Calu3 (cell line): ENCODE data around the gene PTPRA. TPM values are rescaled to one million over a fixed set of nuclear protein-coding genes. Genes with fewer than 3 reads are reported as not detected.

Experiments used
- BruUV-seq: library from RNA; stranded (reverse); fragments of 400-500 nt; replicated peaks from 2 replicates; lab custom pipeline; 2021; lab: Mats Ljungman, UMichigan
- CTCF ChIA-PET: fragments of 300-600 bp; sonication (Branson Sonifier 250); formaldehyde crosslinking; loops from one replicate; lab custom pipeline; 2022; ENCODE audit warnings: antibody characterized with exemption; lab: Charles Lee
- DNase-seq: peaks from one replicate; pipeline ENCODE4 v3.0.0; 2022
- H3K27ac Mint-ChIP-seq: one replicate; pipeline ENCODE4 v1.8.0; 2022; ENCODE audit warnings: mixed read lengths; ENCODE audit not compliant: unreplicated experiment
- H3K27me3 Mint-ChIP-seq: one replicate; pipeline ENCODE4 v1.8.0; 2022; ENCODE audit warnings: mixed read lengths; ENCODE audit not compliant: unreplicated experiment
- H3K36me3 Mint-ChIP-seq: one replicate; pipeline ENCODE4 v1.8.0; 2022; ENCODE audit warnings: mild to moderate bottlenecking, moderate library complexity, mixed read lengths; ENCODE audit not compliant: insufficient read depth, unreplicated experiment
- H3K4me1 Mint-ChIP-seq: one replicate; pipeline ENCODE4 v1.8.0; 2022; ENCODE audit warnings: mild to moderate bottlenecking, low read depth, mixed read lengths; ENCODE audit not compliant: unreplicated experiment
- H3K4me3 Mint-ChIP-seq: one replicate; pipeline ENCODE4 v1.8.0; 2022; ENCODE audit warnings: mild to moderate bottlenecking, low read depth, moderate library complexity, mixed read lengths; ENCODE audit not compliant: unreplicated experiment
- H3K9me3 Mint-ChIP-seq: one replicate; pipeline ENCODE4 v1.8.0; 2022; ENCODE audit warnings: low read depth, mixed read lengths; ENCODE audit not compliant: unreplicated experiment
- intact Hi-C: fragments of 100-400 bp; cut with micrococcal nuclease; formaldehyde crosslinking; loops from one replicate; pipeline ENCODE4 v1.10.0; 2022; ENCODE audit not compliant: unreplicated experiment
- total RNA-seq: library from RNA; stranded (reverse); gene quantifications from 2 replicates; pipeline ENCODE4 v1.2.3, GENCODE V29; 2022
- TF ChIP-seq, protein P1 (sequence below): fragments of 200-600 bp; IDR thresholded peaks from one replicate; pipeline ENCODE4 v1.8.0; 2022; ENCODE audit warnings: antibody characterized with exemption; ENCODE audit not compliant: unreplicated experiment

PTPRA gene
- total RNA-seq, 1 experiment from 2014 or later: 30.2 TPM

GRCh38 chr20:3045816-3046676 lies 172.8 kb downstream of the PTPRA start, which contains the start of gene MRPS26:
TSS of gene MRPS26 (plus strand) at chr20:3046052. CDS start at chr20:3046069, 17 bp downstream.
- no TSS peak for BruUV-seq
- H3K4me1 Mint-ChIP-seq: peaks cover 14% of the 10 kb centered on the region

DNA sequence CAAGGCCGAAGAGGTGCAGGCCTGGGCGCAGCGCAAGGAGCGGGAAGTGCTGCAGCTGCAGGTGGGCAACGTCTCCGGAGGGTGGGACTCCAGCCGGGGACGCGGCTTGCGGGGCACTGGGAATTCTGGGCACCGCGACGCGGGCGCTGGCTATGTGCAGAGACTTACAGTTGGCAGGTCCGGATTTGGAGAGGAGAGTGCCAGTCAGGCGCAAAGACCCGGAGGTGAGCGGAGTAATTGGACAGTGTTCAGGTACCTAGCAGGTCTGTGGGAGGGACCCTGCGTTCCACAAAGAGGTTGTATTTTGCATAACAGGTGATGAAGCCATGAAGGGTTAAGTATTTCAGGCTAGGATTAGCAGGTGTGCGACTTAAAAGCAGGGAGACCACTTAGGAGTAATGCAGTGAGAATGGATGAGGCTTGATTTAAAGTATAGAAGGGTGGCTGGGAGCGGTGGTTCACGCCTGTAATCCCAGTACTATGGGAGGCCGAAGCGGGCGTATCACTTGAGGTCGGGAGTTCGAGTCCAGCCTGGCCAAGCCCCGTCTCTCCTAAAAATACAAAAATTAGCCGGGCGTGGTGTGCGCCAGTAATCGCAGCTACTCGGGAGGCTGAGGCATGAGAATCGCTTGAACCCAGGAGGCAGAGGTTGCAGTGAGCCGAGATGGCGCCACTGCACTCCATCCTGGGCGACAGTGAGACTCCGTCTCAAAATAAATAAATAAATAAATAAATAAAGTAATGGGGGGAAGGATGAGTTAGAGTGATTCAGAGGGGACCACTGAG lies 173.6 kb downstream of the PTPRA start:
- H3K4me3 Mint-ChIP-seq: peak overlapping the region; percentile 97
- peak; percentile 24 for DNase-seq
- peaks cover 25% of the 10 kb centered on the region for H3K36me3 Mint-ChIP-seq
- TF ChIP-seq, protein P1, sequence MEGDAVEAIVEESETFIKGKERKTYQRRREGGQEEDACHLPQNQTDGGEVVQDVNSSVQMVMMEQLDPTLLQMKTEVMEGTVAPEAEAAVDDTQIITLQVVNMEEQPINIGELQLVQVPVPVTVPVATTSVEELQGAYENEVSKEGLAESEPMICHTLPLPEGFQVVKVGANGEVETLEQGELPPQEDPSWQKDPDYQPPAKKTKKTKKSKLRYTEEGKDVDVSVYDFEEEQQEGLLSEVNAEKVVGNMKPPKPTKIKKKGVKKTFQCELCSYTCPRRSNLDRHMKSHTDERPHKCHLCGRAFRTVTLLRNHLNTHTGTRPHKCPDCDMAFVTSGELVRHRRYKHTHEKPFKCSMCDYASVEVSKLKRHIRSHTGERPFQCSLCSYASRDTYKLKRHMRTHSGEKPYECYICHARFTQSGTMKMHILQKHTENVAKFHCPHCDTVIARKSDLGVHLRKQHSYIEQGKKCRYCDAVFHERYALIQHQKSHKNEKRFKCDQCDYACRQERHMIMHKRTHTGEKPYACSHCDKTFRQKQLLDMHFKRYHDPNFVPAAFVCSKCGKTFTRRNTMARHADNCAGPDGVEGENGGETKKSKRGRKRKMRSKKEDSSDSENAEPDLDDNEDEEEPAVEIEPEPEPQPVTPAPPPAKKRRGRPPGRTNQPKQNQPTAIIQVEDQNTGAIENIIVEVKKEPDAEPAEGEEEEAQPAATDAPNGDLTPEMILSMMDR: no peak
- no peaks in the 10 kb centered on the region for H3K27me3 Mint-ChIP-seq
- CTCF ChIA-PET: no interaction called here
- no peak overlapping the region for H3K27ac Mint-ChIP-seq
- peaks cover 14% of the 10 kb centered on the region for H3K4me1 Mint-ChIP-seq
- H3K9me3 Mint-ChIP-seq: no peaks in the 10 kb centered on the region
- BruUV-seq: no TSS peak
- intact Hi-C loops: no loop called here

More at GRCh38 chr20:3045816-3046676, 172.8 kb downstream of the PTPRA start, which contains the start of gene MRPS26:
- Mint-ChIP-seq H3K9me3 (no peaks in the 10 kb centered on the region), H3K4me3 (peak within 1 kb of the TSS; percentile 97), H3K36me3 (peaks cover 25% of the 10 kb centered on the region), H3K27me3 (no peaks in the 10 kb centered on the region), H3K27ac (peak within 1 kb of the TSS; percentile 39)
- DNase-seq: peak; percentile 86
- CTCF ChIA-PET: interaction anchor here (0.6 kb wide), 1 partner anchor 230 kb away, joined by 5 read pairs; no protein-coding TSS in a partner anchor
- TF ChIP-seq, protein P1: no peak
- intact Hi-C loops: no loop called here

DNA sequence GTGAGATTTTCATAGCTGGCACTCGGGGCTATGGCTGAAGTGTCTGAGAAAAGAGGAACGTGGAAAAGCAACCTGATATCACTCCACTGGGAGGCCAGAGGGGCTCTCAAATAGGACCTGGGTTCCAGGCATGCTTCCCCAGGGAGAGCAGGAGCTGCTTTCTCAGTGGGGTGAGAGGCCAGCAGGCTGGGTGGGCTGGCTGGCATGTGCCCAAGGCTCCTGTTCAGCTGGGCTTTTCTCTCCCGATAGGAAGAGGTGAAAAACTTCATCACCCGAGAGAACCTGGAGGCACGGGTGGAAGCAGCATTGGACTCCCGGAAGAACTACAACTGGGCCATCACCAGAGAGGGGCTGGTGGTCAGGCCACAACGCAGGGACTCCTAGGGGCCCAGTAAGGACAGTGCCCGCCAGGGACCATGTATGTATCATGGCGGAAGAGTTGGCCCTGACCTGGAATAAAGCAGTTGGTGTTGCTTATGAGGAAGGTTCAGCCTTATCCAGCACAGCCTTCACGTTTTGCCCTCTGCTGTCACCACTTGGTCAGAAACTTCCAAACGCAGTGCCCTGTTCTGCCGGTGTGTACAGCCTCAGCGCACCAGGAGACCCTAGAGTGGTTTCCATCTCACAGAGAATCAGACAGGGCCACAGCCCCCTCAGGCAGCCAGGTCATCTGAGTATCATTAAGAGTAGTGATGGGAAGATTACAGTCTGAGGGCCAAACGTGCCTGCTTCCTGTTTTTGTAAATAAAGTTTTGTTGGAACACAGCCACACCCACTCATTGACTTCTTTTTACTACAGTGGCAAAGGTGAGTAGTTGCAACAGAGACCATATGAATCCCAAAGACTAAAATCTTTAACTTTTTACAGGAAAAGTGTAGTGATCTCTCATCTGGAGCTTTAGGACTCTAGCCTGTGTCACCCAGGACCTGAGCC lies 174.5 kb downstream of the PTPRA start:
- CTCF ChIA-PET: no interaction called here
- Mint-ChIP-seq H3K4me3 (peak overlapping the region; percentile 97), H3K4me1 (peaks cover 14% of the 10 kb centered on the region), H3K36me3 (peaks cover 25% of the 10 kb centered on the region), H3K27ac (no peak overlapping the region), H3K27me3 (no peaks in the 10 kb centered on the region), H3K9me3 (no peaks in the 10 kb centered on the region)
- intact Hi-C loops: no loop called here
- no peak for DNase-seq
- TSS peak; percentile 49 for BruUV-seq
- TF ChIP-seq, protein P1: no peak
